NCI-H1092 treated with DMSO at 0.1 percent for 48 hours (cell line): ENCODE results near the gene CAGE1.

Experiments
- DNase-seq: peaks from one replicate; lab custom pipeline; 2025; lab: John Stamatoyannopoulos, UW

CAGE1 gene

GRCh38 chr6:7309050-7309449, 80.5 kb downstream of the CAGE1 start:
- DNase-seq, result no peak

DNA sequence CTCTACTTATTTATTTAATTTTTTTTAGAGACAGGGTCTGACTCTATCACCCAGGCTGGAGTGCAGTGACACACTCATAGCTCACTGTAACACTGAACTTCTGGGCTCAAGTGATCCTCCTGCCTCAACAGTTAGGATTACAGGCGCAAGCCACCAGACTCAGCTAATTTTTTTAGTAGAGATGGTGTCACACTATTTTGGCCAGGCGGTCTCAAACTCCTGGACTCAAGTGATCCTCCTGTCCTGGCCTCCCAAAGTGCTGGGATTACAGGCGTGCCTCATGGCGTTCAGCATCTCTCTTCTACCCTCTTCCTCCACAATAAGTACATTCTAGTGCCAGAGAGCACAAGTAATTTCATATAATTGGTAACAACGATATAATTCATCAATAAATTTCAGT, 82.0 kb downstream of the CAGE1 start:
- no peak for DNase-seq

- DNase-seq, result no peak
These were observed 84.7 kb downstream of the CAGE1 start for GRCh38 chr6:7304821-7305220.

DNA sequence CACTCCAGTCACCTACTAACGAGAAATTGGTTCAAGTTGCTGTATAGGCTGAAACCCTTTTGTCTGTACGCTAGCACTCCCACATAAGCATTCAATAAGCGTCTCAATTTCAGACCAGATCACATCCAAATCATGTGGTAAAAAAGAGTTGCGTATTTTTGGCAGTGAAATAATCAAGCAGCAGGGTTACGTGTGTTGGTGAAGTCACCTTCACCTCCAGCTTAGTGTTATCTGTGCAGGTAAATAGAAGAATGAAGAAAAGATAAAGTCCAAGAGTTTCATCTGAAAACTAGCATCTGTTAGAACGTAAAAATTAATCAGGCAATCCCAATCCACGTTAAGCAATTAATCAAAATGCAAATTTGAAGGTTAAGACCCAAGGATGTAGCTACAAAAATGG, 87.8 kb downstream of the CAGE1 start:
- no peak for DNase-seq

- no peak for DNase-seq
These were observed 88.6 kb downstream of the CAGE1 start for GRCh38 chr6:7300926-7301325.

DNA sequence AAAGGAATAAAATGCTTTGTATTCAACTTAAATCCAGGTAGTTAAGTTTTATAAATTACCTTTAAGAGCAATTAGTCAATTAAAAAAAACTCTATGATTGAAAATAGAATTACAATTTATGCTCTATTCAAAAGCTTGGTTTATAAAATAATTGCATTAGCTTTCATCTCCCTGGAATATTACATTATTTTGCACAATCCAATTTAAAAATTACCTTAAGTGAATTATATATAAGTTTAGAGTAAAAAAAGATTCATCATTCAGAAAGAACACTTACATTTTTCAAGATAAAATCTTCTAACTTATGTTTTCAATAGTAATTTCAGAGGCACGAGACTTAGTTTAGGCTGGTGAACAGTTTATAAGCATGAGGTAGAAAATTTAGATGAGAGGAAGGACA, 91.4 kb downstream of the CAGE1 start:
- DNase-seq, result no peak

DNA sequence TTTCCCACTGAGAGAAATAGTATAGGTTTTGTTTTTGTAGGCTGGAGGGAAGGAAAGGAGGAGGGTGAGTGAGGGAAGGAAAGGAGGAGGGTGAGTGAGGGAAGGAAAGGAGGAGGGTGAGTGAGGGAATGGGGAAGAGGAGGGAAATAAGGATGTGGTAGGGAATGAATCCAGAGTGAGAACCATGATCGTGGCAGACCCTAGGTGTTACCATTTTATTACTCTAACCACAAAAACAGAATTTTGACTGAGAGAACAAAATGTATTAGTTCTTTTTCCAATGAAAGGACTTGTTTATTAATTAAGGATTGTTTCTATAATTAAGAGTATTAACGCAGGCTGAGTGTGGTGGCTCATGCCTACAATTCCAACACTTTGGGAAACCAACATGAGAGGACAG, 92.9 kb downstream of the CAGE1 start:
- DNase-seq, result no peak

DNA sequence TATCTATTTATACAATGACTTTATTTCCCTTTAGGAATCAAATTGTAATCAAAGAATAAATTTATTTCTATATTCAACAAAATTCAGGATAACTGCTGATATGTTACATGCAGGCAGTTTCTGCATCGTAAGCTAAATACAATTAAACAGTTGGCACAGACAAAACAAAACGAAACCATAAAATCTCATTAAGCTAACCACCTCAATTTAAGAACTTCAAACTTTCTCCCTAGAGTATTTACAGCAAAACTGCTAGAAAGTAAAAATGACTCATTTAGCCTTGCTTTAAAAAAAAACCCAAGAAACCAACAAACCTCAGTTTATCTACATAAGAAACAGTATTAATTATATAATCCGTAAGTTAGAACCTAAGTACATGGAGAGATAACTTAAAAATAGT, 93.6 kb downstream of the CAGE1 start:
- DNase-seq, result no peak

DNA sequence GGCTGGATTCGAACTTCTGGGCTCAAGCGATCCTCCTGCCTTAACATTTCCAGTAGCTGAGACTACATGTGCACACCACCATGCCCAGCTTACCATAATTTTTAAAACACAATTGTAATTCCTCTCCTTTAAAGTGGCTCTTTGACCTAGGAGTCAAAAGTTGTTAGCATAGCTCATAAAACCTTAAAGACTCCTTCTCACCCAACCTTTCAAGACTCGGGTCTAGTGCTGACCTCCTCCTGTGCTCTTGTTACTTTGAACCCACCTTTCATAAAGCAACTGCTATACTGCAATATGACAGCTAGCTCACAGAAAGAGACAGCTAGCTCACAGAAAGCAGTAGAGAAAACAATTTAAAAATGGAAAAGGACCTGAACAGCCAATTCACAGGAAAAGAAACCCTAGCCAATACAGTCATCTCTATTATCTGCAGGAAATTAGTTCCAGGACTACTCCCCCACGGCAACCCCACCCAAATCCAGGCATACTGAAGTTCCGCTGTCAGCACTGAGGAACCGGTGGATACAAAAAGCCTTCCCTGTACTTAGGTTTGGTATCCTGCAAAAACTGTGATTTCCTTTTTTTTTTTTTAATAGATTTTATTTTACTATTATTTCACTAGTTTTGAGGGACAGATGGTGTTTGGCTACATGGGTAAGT, 96.8 kb downstream of the CAGE1 start:
- no peak for DNase-seq

- no peak for DNase-seq
These were observed 99.5 kb downstream of the CAGE1 start for GRCh38 chr6:7290079-7290478.

GRCh38 chr6:7285416-7285815, 104.1 kb downstream of the CAGE1 start:
- no peak for DNase-seq

GRCh38 chr6:7283676-7284075, 105.9 kb downstream of the CAGE1 start:
- no peak for DNase-seq

DNA sequence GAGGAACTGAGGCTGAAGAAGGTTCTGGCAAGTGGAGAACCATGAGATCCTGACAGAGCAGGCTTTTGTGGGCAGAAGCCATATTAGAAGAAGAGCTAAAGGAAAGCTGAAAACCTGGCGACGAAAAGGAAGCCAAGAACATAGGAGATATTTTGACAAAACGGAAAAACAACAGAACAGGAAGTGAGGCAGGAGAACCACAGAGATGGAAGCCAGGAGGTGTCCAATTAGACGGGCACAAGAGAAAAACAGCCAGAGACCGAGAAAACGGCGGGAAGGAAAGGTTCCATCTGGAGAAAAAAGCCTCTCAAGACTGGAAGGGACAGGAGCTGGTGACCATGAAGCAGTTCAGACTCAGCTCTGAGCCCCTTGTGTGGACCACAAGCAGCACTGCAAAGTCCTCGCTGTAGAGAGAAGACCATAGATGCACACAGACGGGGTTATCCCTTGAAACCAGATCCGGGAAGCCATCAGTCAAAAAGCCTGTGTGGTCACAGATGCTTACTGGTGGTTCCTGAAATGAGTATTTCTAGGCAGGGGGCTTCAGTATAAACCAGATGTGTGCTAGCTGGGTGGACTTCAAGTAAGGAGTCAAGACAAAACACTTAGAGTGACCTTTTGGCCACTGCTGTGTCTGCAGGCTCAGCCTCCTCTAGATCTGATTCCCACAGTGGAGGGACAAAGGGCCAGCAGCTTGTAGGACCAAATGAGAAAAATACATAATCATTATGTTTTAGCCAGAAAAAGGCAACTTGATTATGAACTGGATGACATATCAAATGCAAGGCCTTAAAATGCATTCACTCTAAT, 107.2 kb downstream of the CAGE1 start:
- DNase-seq, result no peak
